Neural cell (in vitro differentiated cells): ENCODE measurements around the gene ARL13B. TPM values are rescaled to one million over a fixed set of nuclear protein-coding genes. Genes with fewer than 3 reads are reported as not detected.

Experiments
- H2AFZ ChIP-seq: fragments of 200-600, 300-800 bp; sonication (generic), shearing (Covaris generic); 2 replicates; pipeline ENCODE4 v1.6.0; 2014; ENCODE audit warnings: low read depth, mild to moderate bottlenecking, antibody characterized with exemption, low read length, moderate library complexity
- H3F3A ChIP-seq: fragments of 200-600 bp; shearing (Covaris generic); 2 replicates; pipeline ENCODE4 v1.6.1; 2016; ENCODE audit warnings: mild to moderate bottlenecking, moderate library complexity, mixed read lengths, antibody characterized with exemption, low read length; ENCODE audit not compliant: insufficient read depth, poor library complexity, severe bottlenecking
- H3K27ac ChIP-seq: fragments of 200-600, 300-800 bp; sonication (generic), shearing (Covaris generic); 2 replicates; pipeline ENCODE4 v1.5.1; 2014; ENCODE audit warnings: mild to moderate bottlenecking, low read length, moderate library complexity
- H3K27me3 ChIP-seq: fragments of 300-800, 200-600 bp; sonication (generic), shearing (Covaris generic); 2 replicates; pipeline ENCODE4 v1.6.0; 2014; ENCODE audit warnings: mild to moderate bottlenecking, low read depth, low read length, moderate library complexity; ENCODE audit not compliant: insufficient read depth
- H3K36me3 ChIP-seq: fragments of 300-800, 200-600 bp; sonication (generic), shearing (Covaris generic); 2 replicates; pipeline ENCODE4 v1.5.1; 2014; ENCODE audit warnings: mild to moderate bottlenecking, antibody characterized with exemption, low read length, moderate library complexity; ENCODE audit not compliant: insufficient read depth
- H3K4me2 ChIP-seq: fragments of 300-800, 200-600 bp; sonication (generic), shearing (Covaris generic); 2 replicates; pipeline ENCODE4 v1.6.0; 2014; ENCODE audit warnings: mild to moderate bottlenecking, low read length
- H3K4me3 ChIP-seq: fragments of 300-800, 200-600 bp; sonication (generic), shearing (Covaris generic); 2 replicates; pipeline ENCODE4 v1.5.1; 2014; ENCODE audit warnings: mild to moderate bottlenecking, low read length, moderate library complexity
- H3K79me2 ChIP-seq: fragments of 200-600 bp; shearing (Covaris generic); replicated peaks from 2 replicates; pipeline ENCODE4 v1.6.0; 2014; ENCODE audit warnings: mild to moderate bottlenecking, low read length, moderate library complexity; ENCODE audit not compliant: insufficient read depth
- H3K9ac ChIP-seq: fragments of 300-800, 200-600 bp; sonication (generic), shearing (Covaris generic); 2 replicates; pipeline ENCODE4 v1.6.1; 2016; ENCODE audit warnings: mild to moderate bottlenecking, low read length, mixed read lengths
- H3K9me2 ChIP-seq: fragments of 200-600 bp; shearing (Covaris generic); 2 replicates; pipeline ENCODE4 v1.6.1; 2016; ENCODE audit warnings: mild to moderate bottlenecking, low read length, mixed read lengths; ENCODE audit not compliant: insufficient read depth
- H3K9me3 ChIP-seq: fragments of 200-600, 300-800 bp; sonication (generic), shearing (Covaris generic); 2 replicates; pipeline ENCODE4 v1.6.1; 2016; ENCODE audit warnings: mild to moderate bottlenecking, mixed run types, low read length, moderate library complexity, mixed read lengths
- H4K20me1 ChIP-seq: fragments of 200-600 bp; shearing (Covaris generic); 2 replicates; pipeline ENCODE4 v1.6.1; 2016; ENCODE audit warnings: mild to moderate bottlenecking, mixed run types; ENCODE audit not compliant: insufficient read depth
- EP300 ChIP-seq: fragments of 450-650 bp; conservative IDR thresholded peaks from 2 replicates; pipeline ENCODE4 v1.6.1; 2014; ENCODE audit warnings: antibody characterized with exemption, mild to moderate bottlenecking, moderate library complexity; ENCODE audit not compliant: poor library complexity, severe bottlenecking
- EZH2 ChIP-seq: fragments of 200-600, 300-800 bp; shearing (Covaris generic), sonication (generic); IDR thresholded peaks from 2 replicates; pipeline ENCODE4 v1.6.1; 2014; ENCODE audit warnings: antibody characterized with exemption, low read length, borderline replicate concordance, mild to moderate bottlenecking; ENCODE audit not compliant: insufficient read depth, poor library complexity, severe bottlenecking
- MXI1 ChIP-seq: fragments of 450-650 bp; conservative IDR thresholded peaks from 2 replicates; pipeline ENCODE4 v1.6.1; 2014; ENCODE audit warnings: antibody characterized with exemption, mild to moderate bottlenecking; ENCODE audit not compliant: poor library complexity, severe bottlenecking
- POLR2AphosphoS5 ChIP-seq: IDR thresholded peaks from 2 replicates; pipeline ENCODE4 v1.6.1; 2012
- RAD21 ChIP-seq: fragments of 450-650 bp; conservative IDR thresholded peaks from 2 replicates; pipeline ENCODE4 v1.6.1; 2014; ENCODE audit warnings: antibody characterized with exemption, mild to moderate bottlenecking, moderate library complexity
- SMC3 ChIP-seq: fragments of 450-650 bp; conservative IDR thresholded peaks from 2 replicates; pipeline ENCODE4 v1.6.1; 2014; ENCODE audit warnings: antibody characterized with exemption, mild to moderate bottlenecking, moderate library complexity; ENCODE audit not compliant: poor library complexity
- TAF1 ChIP-seq: IDR thresholded peaks from 2 replicates; pipeline ENCODE4 v1.6.1; 2012; ENCODE audit warnings: low read depth
- polyA plus RNA-seq: library from polyadenylated mRNA; depleted of rRNA; stranded (reverse); fragments of >200 nt; gene quantifications from 2 replicates; pipeline ENCODE4 v1.2.3, GENCODE V29; 2014
- TF ChIP-seq, protein P1 (sequence below): fragments of 450-650 bp; IDR thresholded peaks from 2 replicates; pipeline ENCODE4 v1.5.1; 2014; ENCODE audit warnings: antibody characterized with exemption, mild to moderate bottlenecking, moderate library complexity; ENCODE audit not compliant: poor library complexity, severe bottlenecking
- TF ChIP-seq, protein P2 (sequence below): IDR thresholded peaks from 2 replicates; pipeline ENCODE4 v1.6.1; 2012; ENCODE audit warnings: borderline replicate concordance

ARL13B gene
- polyA plus RNA-seq, 1 donor from 2014 or later, result 13.7 TPM

DNA sequence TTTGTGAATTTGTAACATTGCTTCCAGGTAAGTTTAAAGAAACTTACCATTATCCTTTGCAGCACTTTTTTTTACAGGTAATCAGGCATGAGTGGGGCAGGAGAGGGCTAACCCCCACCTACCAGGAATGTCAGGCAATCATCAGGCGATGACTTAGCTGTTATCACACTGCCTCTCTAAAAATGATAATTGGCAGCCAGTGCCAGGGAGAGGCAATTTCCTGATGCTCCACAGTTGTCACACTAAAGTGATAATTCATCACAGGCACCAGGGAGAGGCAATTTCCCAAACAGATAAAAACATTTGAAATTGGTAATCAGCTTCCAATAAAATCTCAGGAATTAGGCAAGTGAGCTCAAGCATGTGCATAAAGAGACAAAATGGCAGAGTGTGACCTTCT lies 109.2 kb downstream of the ARL13B start:
- H3K9ac ChIP-seq, result no peak overlapping the region
- no peak overlapping the region for H2AFZ ChIP-seq
- H3K9me3 ChIP-seq, result no peaks in the 10 kb centered on the region
- H3K9me2 ChIP-seq, result no peaks in the 10 kb centered on the region
- H3K4me2 ChIP-seq, result no peak overlapping the region
- H3K27ac ChIP-seq, result no peak overlapping the region
- no peaks in the 10 kb centered on the region for H3F3A ChIP-seq
- no peak for TF ChIP-seq RAD21
- TF ChIP-seq SMC3, result no peak
- TF ChIP-seq EP300, result no peak
- TF ChIP-seq, protein P1, sequence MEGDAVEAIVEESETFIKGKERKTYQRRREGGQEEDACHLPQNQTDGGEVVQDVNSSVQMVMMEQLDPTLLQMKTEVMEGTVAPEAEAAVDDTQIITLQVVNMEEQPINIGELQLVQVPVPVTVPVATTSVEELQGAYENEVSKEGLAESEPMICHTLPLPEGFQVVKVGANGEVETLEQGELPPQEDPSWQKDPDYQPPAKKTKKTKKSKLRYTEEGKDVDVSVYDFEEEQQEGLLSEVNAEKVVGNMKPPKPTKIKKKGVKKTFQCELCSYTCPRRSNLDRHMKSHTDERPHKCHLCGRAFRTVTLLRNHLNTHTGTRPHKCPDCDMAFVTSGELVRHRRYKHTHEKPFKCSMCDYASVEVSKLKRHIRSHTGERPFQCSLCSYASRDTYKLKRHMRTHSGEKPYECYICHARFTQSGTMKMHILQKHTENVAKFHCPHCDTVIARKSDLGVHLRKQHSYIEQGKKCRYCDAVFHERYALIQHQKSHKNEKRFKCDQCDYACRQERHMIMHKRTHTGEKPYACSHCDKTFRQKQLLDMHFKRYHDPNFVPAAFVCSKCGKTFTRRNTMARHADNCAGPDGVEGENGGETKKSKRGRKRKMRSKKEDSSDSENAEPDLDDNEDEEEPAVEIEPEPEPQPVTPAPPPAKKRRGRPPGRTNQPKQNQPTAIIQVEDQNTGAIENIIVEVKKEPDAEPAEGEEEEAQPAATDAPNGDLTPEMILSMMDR, result no peak
- TF ChIP-seq, protein P2, sequence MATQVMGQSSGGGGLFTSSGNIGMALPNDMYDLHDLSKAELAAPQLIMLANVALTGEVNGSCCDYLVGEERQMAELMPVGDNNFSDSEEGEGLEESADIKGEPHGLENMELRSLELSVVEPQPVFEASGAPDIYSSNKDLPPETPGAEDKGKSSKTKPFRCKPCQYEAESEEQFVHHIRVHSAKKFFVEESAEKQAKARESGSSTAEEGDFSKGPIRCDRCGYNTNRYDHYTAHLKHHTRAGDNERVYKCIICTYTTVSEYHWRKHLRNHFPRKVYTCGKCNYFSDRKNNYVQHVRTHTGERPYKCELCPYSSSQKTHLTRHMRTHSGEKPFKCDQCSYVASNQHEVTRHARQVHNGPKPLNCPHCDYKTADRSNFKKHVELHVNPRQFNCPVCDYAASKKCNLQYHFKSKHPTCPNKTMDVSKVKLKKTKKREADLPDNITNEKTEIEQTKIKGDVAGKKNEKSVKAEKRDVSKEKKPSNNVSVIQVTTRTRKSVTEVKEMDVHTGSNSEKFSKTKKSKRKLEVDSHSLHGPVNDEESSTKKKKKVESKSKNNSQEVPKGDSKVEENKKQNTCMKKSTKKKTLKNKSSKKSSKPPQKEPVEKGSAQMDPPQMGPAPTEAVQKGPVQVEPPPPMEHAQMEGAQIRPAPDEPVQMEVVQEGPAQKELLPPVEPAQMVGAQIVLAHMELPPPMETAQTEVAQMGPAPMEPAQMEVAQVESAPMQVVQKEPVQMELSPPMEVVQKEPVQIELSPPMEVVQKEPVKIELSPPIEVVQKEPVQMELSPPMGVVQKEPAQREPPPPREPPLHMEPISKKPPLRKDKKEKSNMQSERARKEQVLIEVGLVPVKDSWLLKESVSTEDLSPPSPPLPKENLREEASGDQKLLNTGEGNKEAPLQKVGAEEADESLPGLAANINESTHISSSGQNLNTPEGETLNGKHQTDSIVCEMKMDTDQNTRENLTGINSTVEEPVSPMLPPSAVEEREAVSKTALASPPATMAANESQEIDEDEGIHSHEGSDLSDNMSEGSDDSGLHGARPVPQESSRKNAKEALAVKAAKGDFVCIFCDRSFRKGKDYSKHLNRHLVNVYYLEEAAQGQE, result no peak
- TF ChIP-seq EZH2, result no peak
- TF ChIP-seq TAF1, result no peak
- TF ChIP-seq POLR2AphosphoS5, result no peak
- no peaks in the 10 kb centered on the region for H3K36me3 ChIP-seq
- no peaks in the 10 kb centered on the region for H4K20me1 ChIP-seq
- no peak overlapping the region for H3K4me3 ChIP-seq
- no peaks in the 10 kb centered on the region for H3K79me2 ChIP-seq
- no peaks in the 10 kb centered on the region for H3K27me3 ChIP-seq

DNA sequence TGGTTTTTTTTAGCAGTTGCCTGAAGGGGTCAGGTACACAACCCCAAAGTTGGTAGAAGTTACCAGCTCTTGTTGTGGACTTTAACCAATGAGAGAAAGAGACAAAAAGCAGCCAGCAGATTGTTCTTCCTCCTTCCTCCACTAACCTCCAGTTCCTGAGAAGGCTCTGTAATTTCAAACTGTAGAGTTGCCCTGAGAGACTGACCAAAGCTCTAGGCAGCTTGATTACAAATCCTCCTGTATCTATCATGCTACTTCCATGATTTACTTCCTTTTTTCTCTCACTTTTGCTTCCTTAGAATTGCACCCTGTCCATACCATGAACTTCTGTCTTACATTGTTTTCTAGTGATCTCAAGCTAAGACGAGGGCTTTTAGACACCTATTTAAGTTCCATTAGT lies 112.1 kb downstream of the ARL13B start:
- Histone ChIP-seq H3K27ac (no peak overlapping the region), H3K9me3 (no peaks in the 10 kb centered on the region), H3K36me3 (peaks cover 5% of the 10 kb centered on the region), H3K27me3 (no peaks in the 10 kb centered on the region), H3K9ac (no peak overlapping the region), H3K4me3 (no peak overlapping the region), H3K4me2 (no peak overlapping the region), H2AFZ (no peak overlapping the region), H3F3A (no peaks in the 10 kb centered on the region), H3K9me2 (no peaks in the 10 kb centered on the region), H3K79me2 (no peaks in the 10 kb centered on the region), H4K20me1 (no peaks in the 10 kb centered on the region)
- TF ChIP-seq EZH2 (no peak), POLR2AphosphoS5 (no peak), RAD21 (no peak), SMC3 (no peak), TAF1 (no peak), MXI1 (no peak), EP300 (no peak)
- TF ChIP-seq, protein P1, result no peak
- TF ChIP-seq, protein P2, result no peak
